HG03432 (cell line): Measurements from ENCODE around the gene HSF4.

Source experiments
- ATAC-seq: cut with Tn5 transposase; IDR thresholded peaks from one replicate; pipeline ENCODE4 v1.9.1; 2021; ENCODE audit warnings: mild to moderate bottlenecking, moderate library complexity; ENCODE audit not compliant: unreplicated experiment

The HSF4 gene

DNA sequence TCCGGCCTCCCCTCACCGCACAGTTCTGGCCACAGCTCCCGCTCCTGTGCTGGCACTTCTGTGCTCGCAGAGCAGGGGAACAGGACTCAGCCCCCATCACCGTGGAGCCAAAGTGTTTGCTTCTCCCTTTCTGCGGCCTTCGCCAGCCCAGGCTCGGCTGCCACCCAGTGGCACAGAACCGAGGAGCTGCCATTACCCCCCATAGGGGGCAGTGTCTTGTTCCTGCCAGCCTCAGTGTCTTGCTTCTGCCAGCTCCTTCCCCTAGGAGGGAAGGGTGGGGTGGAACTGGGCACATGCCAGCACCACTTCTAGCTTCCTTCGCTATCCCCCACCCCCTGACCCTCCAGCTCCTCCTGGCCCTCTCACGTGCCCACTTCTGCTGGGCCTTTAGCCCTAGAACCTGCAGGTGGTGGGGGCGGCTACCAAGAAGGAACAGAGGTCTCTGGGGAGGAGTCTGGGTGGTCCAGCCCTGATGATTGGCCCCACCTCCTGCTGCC, 33.7 kb downstream of the HSF4 start:
- ATAC-seq: no peak

DNA sequence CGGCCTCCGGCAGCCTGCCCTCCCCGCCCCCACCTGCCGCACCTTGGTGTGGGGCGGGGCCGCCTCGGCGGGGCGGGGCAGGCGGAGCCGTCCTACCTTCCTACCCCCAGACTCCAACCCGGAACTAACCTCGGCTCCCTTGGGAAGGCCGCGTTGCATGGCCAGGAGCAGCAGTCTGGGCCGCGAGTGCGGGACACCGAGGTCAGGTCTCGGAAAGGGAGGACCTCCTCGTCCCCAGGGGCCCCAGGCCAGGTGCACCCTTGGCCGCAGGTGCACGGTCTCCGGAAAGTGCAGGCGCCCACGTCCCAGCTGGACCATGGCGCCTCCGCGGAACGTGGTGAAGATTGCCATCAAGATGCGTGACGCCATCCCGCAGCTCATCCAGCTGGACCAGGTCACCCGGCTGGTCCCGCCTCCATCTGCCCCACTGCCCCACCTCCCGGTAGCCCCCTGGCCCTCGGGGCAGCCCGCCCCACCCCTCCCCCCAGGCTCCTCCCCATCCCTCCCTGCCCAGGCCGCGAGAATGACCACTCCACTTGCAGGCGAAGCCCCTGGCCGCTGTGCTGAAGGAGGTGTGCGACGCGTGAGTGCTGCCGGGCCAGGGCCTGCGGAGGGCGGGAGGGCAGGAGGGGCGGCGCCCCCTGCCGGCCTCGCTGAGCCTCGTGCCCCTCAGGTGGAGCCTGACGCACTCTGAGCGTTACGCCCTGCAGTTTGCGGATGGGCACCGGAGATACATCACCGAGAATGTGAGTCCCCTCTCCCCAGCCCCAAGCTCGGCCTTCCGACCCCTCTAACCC, 34.7 kb downstream of the HSF4 start, which contains the start of gene ELMO3:
Gene ELMO3 (plus strand): TSS at position 121 of the 797 bp plus-strand sequence. CDS start 196 bp downstream, at position 317.
- ATAC-seq: no peak

DNA sequence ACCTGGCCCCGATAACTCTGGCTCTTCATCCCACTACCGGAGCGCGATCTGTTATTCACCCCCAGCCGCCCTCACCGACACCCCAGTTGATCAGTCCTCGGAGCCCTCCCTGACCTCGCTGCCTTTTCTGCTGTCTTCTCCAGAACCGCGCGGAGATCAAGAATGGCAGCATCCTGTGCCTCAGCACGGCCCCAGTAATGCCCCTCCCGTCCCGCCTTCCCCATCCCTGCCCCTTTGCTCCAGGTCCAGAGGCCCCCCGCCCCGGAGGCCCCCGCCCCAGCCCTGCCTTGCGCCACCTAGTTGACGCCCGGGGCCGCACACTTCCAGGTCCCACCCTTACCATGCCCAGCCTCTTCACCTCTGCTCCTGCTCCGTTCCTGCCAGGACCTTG, 35.3 kb downstream of the HSF4 start:
- ATAC-seq: no peak

DNA sequence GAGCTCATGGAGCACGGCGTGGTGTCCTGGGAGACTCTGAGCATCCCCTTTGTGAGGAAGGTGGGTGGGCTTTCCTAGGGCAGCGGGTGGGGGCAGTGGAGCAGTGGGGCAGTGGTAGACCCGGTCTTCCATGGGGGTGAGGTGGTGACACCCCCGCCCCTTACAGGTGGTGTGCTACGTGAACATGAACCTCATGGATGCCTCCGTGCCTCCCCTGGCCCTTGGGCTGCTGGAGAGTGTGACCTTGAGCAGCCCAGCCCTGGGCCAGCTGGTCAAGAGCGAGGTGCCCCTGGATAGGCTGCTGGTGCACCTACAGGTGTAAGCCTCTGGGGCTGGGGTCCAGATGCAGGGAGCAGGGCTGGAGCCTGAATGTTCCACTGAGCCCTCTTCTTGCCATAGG, 35.9 kb downstream of the HSF4 start:
- ATAC-seq: no peak

DNA sequence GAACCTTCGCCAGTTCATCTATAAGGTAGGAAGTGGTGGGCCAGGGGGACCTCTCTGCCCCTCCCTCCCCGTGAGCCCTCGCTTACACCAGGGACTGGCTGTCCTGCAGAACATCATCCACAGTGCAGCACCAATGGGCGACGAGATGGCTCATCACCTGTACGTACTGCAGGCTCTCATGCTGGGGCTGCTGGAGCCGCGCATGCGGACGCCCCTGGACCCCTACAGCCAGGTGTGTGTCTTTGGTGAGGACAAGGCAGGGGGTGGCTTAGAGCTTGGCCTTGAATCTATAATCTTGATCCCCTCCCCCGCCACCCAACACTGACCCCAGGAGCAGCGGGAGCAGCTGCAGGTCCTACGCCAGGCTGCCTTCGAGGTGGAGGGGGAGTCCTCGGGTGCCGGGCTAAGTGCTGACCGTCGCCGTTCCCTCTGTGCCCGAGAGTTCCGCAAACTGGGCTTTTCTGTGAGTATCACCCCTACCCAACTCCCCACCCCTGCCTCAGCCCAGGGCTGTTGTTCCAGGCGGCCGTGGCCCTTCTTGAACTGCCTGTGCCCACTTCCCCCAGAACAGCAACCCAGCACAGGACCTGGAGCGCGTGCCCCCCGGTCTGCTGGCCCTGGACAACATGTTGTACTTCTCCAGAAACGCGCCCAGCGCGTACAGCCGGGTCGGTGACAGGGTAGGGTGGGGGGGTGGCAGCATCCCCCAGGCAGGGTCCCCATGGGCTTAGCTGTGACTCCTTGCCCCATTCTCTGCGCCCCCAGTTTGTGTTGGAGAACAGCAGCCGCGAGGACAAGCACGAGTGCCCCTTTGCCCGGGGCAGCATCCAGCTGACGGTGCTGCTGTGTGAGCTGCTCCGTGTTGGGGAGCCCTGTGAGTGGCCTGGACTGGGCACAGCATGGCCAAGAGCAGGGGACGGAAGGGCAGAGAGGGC, 37.1 kb downstream of the HSF4 start:
- ATAC-seq: no peak

DNA sequence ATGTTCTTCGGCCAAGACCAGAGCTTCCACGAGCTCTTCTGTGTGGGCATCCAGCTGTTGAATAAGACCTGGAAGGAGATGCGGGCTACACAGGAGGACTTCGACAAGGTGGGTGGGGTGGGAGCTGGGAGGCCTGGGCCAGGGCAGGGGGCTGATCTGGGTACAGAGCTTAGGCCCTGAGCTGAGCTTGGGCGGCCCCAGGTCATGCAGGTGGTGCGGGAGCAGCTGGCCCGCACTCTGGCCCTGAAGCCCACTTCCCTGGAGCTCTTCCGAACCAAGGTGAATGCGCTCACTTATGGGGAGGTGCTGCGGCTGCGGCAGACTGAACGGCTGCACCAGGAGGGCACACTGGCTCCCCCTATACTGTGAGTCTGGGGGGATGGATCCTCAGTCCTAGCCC, 37.9 kb downstream of the HSF4 start:
- no peak for ATAC-seq

DNA sequence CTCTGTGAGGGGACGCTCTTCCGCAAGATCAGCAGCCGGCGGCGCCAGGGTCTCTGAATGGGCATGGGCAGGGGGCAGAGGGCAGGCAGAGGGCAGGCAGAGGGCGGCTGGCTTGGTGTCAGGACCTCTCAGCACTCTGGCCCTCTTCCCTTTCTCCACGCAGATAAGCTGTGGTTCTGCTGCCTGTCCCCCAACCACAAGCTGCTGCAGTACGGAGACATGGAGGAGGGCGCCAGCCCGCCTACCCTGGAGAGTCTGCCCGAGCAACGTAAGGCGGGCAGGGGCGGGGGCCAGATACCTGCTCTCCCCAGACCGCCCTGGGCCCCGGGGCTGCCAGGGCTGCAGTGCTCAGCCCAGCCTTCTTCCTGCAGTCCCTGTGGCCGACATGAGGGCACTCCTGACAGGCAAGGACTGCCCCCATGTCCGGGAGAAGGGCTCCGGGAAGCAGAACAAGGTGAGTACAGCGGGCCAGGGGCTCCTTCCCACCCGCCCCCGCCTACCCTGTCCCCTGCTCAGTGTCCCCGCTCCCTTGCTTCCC, 38.5 kb downstream of the HSF4 start:
- no peak for ATAC-seq

DNA sequence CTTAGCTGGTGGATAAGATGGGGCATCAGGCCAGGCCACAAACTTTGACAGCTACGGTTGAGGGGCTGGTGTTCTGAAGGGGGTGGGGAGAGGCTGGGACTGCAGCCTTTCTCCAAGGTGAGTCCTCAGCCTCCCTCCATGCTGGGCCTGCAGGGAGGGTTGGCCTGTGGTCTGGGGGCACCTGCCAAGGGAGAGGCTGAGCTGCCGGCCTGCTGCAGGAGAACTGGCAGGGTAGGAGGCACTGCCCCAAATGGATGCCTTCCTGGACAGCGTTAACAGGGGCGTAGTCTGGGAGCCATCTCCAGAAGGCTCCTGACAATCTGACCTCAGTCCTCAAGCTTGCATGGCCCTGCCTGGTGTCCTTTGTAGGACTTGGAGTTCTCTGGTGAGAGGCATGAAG, 39.5 kb downstream of the HSF4 start:
- no peak for ATAC-seq

DNA sequence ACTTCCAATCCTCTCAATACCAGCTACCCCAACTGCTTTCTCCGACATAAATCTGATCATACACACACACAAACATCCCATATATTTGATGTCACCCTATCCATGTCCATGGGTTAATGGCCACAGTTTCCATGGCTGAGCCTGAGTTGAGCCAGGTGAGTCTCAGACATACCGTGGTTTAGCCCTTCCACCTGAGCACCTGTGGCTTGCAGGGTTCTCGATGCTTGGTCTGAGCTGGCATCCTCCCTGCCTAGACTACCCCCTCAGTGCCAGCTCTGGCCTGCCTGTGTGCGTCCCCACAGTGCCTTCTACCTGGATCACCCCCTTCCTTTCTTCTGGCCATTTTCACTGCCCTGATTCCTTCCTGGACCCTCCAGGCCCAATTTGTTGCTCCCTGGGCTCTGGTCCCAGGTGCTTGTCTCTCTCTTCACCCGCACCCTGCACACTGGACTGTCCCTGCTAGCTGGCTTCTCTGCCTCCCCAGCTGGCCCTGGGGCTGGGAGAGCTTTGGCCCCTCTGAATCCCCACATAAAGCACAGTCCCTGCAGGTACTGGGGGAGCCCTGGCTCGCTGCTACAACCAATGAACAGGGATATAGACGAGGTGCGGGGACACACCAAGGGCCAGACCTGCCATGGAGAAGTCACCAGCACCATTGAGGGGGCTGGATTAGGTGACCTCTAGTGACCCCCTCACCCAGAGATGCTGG, 41.7 kb downstream of the HSF4 start:
- no peak for ATAC-seq

DNA sequence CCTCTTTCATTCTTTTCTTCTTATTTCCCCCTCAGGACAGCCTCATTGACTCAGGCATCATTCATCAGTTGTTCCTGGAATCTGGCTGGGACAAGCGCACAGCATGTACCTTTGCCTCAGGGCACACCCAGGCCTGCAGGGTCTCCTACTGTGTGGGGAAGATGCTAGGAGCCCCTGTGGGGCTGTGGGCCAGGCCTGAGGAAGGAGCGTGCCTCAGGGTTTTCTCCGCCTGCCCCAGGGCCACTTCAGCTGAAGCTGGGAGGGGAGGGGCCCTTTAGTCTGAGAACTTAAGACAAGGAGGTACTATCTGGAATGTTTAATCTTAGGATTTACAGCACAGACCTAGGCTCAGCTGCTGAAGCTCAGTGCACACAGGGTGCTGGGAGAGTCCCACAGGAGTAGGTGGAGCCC, 42.3 kb downstream of the HSF4 start:
- ATAC-seq: no peak

DNA sequence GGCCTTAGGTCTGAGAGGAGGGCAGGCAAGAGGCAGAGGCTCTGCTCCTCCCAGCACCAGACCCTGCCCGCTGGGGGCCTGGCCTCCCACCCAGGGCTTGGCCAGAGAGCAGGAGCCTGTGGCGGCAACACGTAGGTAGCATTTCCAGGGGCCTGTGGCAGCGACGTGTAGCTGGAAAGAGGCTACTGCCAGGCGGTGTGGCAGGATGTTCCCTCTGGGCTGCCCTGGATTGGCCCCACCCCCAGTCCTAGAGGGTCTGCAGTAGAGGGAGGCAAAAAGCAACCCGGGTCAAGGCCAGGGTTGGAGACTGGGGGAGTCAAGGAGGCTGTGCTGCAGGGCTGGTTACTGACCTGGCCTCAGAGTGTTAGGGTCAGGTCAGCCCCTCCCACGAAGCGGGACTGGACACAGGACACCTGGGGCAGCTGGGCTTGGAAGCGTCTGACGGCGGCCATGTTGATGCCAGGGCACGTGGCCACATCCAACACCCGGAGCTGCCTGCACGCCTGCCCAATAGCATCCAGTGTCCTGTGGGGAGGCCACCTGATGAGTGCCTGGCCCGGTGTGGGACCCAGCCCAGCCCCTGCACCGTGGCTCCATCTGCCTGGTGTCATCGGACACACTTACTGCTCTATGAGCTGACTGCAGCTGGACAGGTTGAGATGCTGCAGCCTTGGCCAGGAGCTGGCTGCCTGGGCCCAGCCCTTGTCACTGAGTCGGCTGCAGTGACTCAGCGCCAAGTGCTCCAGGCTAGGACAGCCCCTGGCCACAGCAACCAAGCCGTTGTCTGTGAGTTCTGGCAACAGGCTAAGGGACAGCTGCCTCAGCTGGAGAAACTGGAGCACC, 42.9 kb downstream of the HSF4 start:
- ATAC-seq: no peak

DNA sequence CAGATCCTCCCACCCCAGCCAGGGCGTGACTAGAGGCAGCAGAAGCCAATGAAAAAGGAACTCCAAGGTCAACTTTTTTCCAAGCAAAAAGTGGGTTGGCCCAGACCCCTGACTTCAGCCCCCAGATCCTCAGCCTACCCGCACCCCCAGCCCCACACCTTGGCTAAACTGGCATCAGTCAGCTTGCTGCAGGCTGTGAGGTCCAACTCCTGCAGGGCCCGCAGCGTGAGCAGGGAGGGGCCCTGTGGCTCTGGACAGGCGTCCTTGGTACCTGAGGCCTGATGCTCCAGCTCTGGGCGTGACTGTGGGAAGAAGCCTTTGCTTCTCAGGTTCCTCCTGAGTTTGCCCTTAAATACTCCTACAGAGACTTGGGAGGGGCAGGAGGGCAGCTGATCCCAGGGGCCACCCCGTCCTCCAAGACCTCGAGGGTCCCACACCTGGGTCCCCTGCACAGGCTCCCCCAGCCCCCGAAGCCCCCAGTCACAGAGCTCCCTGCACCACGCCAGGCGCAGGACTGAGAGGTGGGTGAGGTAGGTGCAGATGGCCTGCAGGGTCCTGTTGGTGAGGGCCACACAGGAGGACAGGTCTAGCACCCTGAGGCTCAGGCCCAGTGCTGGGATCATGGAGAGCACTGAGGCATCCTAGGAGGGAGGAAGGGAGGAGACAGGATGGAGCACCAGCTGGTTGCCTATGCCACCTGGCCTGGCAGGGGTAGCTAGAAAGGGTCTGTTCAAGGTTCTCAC, 43.8 kb downstream of the HSF4 start:
- ATAC-seq: no peak

DNA sequence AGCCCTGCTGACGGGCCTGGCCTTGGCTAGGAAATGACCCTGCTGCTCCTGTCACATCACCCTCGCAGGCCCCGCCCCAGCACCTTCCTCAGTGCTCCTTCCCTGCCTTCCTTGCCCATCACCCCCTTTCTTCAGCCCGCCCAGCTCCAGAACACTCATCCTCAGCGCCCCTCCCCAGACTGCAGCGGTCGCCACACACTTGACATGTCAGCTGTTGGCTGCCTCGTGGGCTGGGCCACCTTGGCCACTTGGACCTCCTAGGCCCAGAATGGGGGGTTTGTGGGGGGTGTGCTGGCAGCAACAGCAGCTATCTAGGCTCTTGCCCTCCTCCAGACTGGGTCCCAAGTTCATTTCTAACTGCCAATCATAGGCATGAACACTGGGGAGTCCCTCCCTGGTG, 45.0 kb downstream of the HSF4 start:
- no peak for ATAC-seq

DNA sequence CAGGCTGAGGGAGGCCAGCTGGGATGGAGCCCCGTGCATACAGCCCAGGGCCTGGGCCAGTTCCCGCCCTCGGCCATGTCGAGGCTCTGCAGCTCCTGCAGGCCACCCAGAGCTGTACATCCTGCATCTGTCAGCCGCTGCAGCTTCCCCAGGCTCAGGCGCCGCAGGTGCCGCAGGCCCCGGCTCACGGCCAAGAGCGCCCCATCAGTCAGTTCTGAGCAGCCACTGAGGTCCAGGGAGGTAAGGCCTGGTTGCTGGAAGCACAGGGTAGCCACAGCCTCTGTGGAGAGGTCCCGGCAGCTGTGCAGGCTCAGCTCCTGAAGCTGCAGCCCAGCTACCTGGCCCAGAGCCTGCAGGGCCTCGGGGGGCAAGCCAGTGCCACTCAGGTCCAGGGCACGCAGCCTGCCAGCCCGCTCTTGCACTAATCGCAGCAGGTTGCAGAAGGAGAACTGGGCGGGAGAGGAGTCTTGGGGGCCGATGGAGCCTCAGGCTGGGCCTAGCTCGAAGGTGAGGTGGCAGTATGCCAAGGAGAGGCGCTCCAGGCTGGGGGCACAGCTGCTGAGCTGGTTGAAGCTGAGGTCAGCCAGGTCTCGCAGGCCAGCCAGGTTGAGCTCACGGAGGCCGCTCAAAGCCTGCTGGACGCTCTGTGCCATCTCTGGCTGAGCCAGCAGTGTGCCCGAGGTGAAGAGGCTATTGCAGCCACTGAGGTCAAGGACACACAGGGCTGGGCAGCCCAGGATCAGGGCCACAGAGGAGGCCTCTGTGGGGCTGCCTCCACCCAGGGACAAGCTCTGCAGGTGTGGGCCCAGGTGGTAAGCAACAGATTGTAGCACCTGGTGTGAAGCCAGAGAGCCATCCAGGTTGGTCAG, 45.8 kb downstream of the HSF4 start:
- ATAC-seq: no peak

DNA sequence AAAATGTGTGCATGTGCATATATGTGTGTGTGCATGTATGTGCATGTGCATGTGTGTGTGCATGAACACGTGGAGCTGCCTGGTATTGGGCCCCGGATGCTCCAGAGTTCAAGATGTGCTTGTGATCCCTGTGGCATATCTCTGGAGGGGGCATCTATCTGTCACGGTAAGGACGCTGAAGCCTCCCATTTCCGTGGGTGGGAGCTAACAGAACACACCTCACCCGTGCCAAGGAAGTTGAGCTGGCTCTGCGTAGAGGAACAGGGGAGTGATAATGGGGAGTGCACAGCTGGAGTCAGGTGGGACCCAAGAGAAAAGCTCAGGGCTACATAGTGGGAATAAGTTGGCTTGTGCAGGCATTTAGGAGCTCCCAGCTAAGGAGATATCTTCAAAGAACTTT, 47.1 kb downstream of the HSF4 start:
- no peak for ATAC-seq

DNA sequence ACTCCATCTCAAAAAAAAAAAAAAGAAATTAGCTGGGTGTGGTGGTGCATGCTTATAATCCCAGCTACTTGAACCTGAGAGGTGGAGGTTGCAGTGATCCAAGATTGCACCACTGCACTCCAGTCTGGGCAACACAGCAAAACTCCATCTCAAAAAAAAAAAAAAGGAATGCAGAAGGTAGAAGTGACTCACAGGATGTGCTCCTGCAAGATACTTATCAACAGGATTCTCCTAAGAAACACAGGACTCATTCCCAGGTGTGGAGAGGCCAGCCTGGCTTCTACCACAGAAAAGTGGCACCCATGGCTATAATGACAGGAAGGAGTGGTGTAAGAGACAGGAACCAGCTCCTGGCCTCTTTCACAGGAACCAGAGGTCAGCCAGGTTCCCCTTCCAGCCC, 48.2 kb downstream of the HSF4 start:
- ATAC-seq: no peak

DNA sequence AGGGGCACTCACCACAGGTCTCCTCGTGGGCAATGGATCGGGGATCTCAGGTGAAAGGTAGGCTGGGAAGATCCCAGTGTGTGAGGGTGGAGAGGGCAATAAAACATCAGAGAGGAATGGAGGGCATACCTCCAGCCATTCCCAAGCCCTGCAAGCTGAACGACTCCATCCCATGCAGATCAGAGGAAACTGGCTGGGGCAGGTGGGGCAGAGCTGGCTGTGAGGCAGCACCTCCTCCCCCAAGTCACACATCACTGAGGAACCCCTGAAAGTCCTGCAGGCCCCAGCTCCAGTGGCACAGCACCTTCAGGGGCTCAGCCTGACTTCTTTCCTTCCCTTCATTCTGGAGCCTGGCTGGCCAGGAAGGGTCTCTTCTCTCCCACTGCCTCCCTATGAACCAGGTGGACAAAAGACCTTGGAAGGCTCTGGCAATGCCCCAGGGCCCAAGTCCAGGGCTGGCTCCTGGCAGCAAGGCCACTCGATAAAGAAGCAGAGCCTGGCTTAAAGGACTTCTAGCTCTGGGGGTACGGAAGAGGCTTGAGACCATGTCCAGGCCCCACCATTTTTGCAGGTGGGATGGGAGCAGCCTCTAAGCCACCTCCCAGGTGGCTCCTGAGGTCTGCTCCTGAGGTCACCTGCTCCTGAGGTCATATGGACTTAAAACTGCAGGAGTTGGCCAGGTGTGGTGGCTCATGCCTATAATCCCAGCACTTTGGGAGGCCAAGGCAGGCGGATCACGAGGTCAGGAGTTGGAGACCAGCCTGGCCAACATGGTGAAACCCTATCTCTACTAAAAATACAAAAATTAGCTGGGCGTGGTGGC, 48.9 kb downstream of the HSF4 start:
- no peak for ATAC-seq
